ENCODE data around the gene KLF16.

Gene KLF16

DNA sequence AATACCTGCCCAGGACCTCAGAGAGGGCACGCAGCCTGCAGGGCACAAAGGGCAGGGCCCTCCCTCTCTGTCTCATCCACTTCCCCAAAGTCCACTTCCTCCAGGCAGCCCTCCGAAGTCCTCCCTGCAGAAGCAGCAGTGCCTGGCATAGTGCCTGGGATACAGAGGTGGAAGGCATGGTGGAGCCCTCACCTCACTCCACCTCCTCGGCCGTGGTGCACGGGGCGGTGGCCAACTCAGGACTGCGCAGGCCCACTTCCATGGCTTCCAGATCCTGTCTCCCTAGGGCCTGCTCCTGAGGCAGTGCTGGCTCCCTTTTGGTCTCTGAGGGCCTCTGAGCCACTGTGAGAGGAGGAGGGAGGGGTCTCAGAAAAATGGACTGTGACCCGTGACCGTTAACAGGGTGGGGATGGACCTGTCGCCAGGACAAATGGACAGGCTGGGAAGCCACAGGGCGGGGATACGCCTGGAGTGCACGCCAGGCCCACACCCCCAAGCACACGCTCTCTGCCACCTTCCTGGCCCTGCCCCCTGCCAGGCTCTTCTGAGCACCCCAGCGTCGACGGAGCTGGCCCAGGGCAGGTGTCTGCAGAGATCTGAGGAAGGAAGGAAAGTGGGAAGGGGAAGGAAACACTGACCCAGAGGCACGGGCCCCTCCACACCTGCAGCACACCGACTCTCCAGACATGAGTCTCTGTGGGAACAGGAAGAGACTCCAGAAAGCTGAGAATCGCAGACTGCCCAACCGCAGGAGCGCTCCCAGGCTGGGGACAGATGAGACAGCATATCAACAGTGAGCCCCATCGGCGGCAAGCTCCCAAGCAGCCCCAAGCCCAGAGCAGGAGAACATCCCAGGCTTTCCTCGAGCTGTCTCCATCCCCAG is 23.5 kb downstream of the KLF16 start:
- no peak for DNase-seq

DNA sequence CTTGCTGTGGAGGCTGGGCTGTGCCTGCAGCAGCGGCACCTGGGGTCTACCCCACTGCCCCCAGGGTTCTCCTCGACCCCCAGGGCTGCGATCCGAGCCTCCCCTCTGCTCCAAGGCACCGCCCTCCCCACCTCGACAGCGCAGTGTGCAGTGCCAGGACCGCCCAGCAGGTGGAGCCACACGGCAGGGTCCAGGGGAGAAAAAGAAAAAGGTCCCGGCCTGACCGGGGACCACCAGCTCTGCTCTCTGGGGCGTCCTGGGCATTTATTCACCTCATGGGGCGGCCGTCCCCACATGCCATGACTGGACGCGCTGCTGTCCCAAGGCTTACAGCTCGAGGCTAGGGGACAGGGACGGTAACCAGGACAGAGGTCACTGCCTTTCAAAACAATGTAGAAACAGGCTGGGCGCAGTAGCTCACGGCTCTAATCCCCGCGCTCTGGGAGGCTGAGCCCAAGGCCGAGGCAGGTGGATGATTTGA is 25.7 kb downstream of the KLF16 start:
- no peak for DNase-seq

DNA sequence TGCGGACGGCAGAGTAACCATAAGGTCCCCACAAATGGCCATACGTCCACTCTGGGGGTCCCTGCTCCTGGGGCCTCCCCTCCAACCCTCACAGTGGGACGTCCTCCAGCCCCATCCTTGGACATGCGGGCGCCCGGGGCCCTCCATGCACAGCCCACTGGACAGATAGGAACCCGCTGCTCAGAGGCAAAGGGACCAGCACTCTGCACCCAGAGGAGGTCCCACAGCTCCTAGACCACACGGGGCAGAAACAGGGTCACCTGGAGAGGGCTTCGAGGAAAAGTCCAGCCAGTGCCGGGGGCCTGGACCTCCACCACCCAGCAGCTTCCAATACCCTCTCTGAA is 26.2 kb downstream of the KLF16 start:
- no peak for DNase-seq

DNA sequence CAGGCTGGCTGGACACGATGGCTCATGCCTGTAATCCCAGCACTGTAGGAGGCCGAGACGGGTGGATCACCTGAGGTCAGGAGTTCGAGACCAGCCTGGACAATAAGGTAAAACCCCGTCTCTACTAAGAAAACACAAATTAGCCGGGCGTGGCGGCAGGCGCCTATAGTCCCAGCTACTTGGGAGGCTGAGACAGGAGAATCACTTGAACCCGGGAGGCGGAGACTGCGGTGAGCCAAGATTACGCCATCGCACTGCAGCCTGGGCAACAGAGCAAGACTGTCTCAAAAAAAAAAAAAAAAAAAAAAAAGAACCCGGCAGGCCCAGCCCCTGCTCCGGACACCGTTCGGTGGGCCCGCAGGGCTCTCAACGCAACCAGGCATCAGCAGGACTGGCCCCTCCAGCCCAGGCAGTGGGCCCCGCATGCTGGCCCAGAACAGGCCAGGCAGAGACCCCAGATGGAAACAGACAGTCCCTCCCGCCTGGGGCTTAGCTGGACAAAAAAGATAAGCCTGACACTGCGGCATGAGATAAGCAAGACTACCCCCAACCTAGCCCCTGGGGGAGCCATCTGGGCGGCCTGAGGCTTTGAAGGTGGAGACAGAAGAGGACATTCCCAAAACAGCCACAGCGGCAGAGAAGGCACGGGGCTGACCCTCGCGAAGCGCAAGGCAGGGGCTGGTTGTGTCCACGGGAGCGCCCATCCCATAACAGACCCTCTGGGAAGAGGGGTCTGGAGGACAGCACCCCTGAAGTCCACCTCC is 26.7 kb downstream of the KLF16 start:
- no peak for DNase-seq

DNA sequence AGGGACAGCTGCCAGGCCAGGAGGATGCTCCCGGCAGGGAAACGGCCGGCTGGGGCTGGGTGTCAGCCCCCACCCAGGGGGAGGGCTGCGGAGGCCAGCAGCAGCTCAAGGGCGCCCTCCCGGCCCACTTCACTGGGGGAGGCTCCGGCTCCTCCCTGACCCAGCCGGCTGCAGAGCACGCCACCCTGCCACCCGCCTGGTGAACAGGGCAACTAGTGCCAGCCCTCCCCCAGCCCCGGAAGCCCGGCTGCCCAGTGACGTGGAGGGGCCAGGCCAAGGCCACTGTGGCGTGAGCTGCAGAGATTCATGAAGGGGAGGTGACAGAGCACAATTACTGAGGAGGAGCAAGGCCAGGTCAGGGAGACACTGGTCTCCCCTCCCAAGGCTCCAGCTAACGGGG is 29.8 kb downstream of the KLF16 start:
- DNase-seq: no peak

DNA sequence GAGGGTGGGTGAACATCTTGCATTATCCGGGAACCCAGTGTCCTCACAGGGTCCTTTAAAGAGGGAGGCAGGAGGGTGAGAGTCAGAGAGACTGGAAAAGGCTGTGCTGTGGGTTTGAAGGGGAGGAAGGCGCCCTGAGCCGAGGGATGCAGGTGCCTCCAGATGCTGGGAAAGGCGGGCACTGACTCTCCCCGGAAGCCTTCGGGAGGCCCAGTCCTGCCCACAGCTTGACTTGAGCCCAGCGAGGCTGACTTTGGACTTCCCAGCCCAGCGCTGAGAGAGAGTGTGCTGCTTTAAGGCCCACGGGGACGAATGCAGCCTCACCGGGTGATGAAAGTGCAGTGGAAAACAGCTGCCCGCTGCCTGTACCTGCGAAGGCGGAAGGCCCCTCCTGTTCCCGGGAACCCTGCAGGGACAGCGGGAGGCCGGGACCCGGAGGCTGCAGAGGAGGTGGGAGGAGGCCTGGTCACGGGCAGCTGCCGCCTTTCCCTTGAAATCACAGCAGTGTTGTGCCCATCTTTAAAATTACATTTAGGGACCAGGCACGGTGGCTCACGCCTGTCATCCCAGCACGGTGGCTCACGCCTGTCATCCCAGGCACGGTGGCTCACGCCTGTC is 31.2 kb downstream of the KLF16 start:
- DNase-seq: no peak

DNA sequence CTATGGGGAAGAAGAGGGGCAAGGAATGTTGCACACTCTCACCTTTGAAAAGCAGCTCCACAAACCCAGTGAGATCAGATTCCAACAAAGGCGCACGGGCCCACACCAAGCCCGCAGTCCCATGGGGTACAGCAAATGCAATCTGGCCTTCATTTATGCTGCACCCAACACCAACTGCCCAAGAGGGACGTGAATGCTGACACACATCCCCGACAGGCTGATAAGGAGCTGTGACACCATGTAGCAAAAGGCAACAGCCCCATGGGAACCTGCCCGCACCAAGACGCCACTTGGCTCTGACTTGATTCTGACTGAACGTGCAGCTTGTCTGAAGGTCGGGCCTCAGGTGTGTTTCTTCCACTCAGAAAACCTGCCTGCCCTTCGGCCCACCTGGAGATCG is 32.4 kb downstream of the KLF16 start:
- no peak for DNase-seq

DNA sequence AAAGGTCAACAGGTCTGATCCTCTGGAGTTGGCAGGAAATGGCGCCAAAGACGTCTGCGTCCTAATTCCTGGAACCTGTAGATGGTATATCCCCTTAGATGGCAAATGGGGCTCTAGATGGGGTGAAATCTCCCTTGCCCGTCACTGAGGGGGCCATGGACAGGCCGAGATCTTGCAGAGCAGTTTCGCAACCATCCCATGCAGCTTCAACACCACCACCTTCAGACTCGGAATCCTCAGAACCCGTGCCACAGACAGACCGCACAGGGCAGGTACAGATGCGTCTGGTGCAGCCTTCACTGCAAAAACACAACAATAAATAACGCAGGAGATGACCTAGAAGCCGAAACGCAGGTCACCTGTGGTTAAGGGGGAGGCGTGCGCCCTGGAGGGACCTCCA is 32.8 kb downstream of the KLF16 start:
- no peak for DNase-seq

DNA sequence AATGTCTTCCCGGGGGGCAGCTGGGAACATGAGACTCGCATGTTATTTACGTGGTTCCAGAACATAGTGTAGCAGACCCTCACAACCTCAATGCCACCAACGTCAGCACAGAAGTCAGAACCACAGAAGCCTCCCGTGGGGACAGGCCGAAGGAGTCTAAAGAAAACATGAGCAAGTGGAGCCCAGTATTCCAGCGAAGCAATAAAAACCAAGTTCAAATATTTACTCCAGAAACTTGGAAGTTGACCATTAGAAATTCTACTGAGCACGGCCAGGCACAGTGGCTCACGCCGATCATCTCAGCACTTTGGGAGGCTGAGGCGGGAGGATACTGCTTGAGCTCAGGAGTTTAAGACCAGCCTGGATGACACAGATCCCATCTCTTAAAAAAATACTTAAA is 33.4 kb downstream of the KLF16 start:
- no peak for DNase-seq

DNA sequence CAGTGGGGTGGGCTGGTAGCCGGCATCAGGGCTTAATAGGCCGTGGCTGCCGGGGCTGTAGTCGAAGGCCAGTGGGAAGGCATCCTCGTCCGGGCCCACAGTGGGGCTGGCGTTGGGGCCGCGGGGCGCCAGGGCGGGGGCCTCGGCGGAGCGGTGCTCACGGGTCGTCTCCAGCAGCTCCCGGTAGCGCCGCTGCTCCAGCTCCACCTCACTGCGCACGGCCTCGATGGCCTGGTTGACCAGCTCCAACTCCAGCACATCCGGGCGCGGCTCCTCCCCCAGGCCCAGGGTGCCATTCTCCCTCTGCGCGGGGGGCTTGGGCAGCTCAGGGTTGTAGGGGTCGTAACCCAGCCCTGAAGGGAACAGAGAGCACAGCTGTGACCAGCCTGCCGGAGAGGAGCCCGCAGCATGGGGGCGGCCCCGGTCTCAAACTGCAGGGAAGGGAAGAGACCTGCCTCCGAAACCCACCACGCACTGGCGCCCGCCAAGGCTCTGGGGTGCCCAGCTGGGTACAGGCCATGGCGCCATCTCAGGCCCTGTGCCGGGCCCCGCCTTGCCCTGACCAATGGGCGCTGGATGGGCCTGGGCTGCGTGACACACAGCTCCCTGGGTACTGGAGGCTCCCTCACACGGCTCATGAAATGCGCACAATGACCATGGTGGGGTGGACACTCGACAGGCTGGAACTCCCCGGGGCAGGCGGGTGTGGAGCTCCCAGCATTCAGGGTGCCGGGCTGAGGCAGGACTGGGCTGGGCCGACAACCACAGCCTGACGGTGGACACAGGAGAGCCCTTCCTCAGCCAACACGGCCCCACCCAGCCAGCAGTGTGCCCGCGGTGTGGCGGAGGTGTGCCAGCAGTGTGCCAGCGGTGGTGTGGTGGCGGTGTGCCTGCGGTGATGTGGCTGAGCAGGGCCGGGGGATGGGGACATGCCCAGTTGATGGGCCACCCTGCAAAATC is 34.8 kb downstream of the KLF16 start:
- no peak for DNase-seq

DNA sequence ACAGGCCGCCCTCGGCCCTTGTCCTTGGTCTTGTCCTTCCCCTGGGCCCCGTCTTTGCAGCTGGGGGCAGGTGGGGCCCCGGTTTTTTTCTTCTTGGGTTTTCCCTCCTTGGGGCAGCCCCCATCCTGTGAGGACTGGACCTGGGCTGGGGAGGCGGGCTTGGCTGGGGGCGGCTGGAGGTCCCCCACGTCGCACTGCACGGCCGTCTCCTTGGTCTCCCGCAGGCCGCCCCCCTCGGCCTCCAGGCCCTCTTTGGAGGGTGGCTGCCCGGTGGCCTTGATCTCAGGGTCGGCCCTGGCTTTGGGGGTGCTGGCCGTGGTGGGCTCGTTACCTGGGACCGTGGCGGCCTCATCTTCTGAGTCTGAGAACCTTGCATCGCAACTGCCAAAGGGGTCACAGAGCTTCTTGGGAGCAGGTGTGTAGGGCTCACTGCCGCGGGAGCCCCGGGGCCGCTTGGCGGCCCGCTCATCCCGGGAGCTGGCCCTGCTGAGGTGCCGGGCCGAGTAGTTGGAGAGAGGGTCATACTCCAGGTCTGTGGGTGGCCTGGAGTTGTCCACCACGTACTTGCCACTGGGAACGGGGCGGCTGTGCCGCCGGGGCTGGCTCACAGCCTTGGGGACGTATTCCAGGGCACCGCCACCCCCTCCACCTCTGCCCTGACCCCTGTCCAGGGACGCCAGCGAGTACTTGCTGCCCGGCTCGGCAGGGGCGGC is 35.7 kb downstream of the KLF16 start:
- DNase-seq: no peak

DNA sequence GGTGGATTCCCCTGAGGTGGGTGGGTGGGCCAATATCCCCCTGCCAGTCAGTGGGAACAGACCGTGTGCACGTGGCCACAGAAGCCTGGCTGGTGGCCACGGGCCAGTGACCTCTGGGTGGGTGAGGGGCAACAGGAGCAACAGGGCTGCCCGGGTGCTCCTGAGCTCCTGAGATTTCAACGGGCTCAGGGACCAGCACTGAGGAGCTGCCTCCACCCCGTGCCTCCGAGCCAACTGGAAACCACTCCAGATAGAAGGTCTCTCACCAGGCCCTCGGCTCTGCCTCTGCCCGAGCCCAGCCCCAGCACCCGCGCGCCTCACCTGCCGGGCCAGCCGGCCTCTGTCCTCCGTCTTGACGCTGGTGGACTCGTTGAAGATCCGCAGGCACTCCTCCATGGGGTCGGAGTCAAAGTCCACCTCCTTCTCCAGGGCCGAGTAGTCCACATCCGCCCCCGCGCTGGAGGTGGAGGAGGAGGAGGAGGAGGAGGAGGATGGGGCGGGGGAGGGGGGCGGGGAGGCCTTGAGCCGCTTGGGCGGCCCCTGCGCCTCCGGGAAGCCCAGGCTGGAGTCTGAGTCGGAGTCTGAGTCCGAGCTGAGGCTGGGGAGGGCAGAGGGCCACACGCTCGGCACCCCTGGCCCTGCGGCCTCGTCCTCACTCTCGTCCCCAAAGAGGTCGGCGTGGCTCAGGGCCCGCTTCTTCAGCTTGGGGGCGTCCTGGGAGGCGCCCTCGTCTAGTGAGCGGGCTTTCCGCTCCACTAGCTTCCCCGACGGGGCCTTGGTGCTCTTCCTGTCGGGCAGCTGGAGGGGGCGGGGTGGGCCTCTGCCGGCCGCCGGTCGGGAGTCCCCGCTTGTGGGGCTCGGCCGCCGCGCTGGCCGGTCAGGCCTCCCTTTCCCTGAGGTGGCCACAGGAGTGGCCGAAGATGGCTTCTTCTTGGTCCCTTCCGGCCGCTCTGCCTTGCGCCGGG is 36.5 kb downstream of the KLF16 start:
- DNase-seq: no peak

DNA sequence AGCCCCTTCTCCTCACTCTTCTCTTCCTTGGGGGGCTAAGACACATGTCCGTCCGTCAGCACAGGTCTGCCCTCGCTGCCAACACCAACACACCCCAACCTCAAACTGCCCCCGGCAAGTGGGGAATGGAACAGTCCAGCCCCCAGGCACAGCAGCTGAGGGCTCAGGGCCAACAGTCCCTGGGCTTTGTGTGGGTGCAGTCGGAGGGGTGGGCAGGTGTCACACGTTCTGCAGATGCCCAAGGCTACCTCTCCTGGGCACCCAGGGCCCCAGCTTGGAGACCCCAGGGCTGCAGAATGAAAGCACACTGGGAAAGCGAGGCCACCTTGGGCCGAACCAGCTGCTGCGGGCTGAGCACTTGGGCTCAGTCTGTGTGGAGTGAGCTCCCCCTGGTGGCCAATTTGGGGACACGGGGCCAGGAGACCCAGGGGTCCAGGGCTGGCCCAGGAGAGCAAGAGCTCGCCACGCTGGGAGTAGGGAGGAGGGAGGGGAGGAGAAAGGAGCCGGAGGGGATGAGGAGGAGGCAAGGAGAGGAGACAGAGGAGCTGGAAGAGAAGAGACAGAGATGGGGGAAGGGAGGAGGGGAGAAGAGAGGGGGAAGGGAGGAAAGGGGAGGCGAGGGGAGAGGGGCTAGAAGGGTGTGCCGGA is 37.3 kb downstream of the KLF16 start:
- peak; percentile 20 to 44 for DNase-seq

DNA sequence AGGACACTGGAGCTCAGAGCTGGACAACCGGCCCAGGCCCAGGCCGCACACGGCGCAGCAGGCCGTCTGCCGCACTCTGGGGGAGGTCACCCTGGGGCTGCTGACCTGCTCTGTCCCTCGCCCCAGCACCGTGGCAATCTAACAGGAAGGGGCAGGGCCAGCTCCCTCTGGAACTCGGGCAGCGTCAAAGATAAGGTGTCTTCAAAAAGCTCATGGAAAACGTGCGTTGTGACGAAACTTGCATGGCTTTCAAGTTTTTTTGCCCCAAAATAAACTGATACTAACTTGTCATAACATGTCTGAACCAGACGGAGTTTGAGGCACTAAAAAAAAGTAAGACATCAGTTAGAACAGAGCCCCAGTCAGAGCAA is 39.1 kb downstream of the KLF16 start:
- no peak for DNase-seq

DNA sequence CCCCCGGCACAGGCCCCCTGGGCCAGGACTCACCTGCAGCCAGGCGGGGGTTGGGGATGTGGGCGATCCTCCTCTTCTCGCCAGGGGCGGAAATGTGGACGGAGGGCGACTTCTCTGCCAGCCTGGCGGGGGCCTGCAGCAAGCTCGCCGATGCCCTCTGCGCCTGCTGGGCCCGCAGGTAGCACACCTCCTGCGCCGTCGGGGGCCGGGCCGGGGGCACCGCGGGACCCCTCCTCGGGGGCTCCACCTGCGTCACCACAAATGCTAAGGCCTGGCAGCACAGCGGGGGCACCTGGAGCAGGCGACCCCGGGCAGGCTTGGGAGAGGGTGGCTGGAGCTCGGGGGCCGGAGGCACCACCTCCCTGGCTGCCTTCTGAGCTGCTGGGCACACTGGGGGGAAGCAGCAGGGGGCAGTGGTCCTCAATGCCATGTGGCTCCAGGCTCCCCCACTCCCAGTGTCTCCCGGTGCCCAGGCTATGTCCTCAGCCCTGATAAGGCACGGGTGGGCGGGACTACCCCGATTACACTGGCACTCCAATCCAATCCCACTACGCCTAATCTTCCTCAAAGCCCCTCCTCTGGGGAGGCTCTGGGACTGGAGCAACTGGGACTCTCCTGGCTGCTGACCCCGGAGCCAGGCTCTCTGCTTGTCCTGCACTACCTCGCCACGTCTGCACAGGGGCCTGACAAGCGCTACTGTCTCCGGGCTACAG is 39.7 kb downstream of the KLF16 start:
- DNase-seq: no peak

DNA sequence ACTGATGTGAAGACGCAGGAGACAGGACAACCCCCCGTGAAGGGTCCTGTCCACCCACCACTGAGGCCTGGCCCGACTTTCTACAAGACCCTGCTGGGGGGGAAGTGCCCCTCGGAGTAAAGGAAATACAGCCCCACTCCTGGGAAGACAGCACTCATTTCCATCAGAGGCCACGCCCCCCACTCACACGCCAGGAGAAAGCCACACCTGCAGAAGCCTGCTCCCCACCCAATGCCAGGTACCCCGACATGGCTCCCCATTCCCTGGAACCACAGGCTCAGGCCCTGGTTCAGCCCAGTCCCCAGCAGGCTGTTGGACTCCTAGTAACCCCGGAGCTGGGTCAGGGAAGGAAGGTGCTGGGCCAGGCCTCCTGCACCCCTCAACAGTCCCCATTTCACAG is 40.4 kb downstream of the KLF16 start:
- DNase-seq: no peak

DNA sequence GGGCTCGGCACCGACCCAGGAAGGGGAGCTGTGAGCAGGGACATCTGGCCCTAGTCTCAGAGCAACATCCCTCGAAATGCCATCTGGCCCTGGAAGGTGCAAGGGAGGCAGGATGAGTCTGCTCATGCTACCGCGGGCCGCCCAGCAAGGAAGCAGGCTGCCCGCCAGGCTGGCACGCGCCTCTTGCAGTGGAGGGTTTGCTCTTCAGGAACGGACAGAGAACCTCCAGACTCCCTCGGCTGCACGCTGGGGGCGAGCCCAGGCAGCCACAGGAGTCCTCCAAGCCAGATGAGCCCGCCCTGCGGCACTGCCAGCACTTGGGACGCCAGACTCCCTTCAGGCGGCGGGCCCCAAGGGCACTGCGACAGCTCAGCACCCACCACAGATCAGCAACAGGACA is 41.2 kb downstream of the KLF16 start:
- no peak for DNase-seq

DNA sequence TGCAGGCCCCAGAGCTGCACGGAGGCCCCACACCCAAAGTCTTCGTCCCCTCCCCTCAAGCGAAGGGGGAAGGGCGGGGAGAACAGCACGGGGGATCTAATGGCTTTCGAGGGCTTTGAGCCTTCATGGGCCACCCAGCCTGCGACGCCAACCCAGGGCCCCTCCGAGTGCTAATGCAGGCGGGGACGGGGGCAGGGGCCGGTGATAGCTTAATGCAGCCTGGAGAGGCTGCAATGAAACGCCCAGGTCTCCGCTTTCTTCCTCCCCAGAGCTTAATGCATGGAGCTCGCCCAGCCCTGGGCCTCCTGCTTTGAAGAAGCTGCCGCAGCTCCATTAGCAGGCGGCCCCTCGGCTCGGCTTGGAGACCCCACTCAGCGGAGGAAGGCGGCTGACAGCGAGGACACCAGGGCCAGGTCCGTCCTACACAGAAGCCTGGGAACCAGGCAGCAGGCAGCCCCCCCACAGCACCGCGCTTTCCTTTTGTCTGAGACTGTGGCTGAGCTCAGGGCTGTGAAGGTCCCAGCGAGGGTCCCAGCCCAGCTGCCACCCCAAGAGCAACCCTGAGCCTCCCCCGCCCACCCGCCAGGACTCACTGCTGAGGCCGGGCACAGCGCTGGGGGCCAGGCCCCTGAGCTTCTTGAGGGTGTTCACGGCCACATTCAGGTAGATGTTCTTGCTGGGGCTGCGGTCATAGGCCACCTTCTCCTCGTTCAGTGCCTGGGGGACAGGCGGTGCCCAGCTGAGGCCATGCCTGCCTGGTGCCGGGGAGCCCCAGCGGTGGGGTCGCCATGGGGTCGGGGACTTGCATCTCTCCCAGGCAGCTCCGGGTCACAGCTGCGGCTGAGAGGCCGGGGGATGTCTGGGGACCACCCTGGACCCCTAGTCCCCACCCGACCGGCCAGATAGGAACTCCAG is 43.8 kb downstream of the KLF16 start:
- DNase-seq: no peak

All from SW 1271 (cell line).